Urinary bladder (tissue), 4 donors: ENCODE results near the gene CYP26B1. TPM values are rescaled to one million over a fixed set of nuclear protein-coding genes. Genes with fewer than 3 reads are reported as not detected.

Experiments used
- DNase-seq: peaks from one replicate; pipeline ENCODE4 v3.0.0-alpha.2; 2015; ENCODE audit errors: extremely low spot score
- H3K27ac ChIP-seq: one replicate; pipeline ENCODE4 v1.5.1; 2013; ENCODE audit warnings: low read depth, mild to moderate bottlenecking, moderate library complexity
- H3K36me3 ChIP-seq: one replicate; pipeline ENCODE4 v1.6.1; 2013; ENCODE audit warnings: mild to moderate bottlenecking, moderate library complexity; ENCODE audit not compliant: insufficient read depth
- H3K4me1 ChIP-seq: one replicate; pipeline ENCODE4 v1.6.1; 2013; ENCODE audit warnings: mild to moderate bottlenecking, moderate library complexity; ENCODE audit not compliant: insufficient read depth
- H3K4me3 ChIP-seq: one replicate; pipeline ENCODE4 v1.5.1; 2013; ENCODE audit warnings: low read depth, low read length
- WGBS: extraction: QIAGEN DNeasy Blood & Tissue Kit; methylation state at CpG from one replicate; pipeline ENCODE4 v1.1.7; 2013; 5-methylcytosine and 5-hydroxymethylcytosine counted together
- polyA plus RNA-seq: library from polyadenylated mRNA; stranded (reverse); fragments of 200-250 nt; gene quantifications from one replicate; pipeline ENCODE4 v1.2.3, GENCODE V29; 2013
- total RNA-seq: library from RNA; depleted of rRNA; stranded (reverse); fragments of >200 nt; gene quantifications from one replicate; pipeline ENCODE4 v1.2.3, GENCODE V29; 2014
- donor health status: healthy with polysubstance abuse.
- donor health status: healthy.

The CYP26B1 gene
- total and polyA plus RNA-seq, 2 donors = 4.7 to 6.1 TPM

GRCh38 chr2:72126186-72127100, 21.2 kb downstream of the CYP26B1 start:
- Histone ChIP-seq H3K4me1 (no peaks in the 10 kb centered on the region), H3K27ac (no peak overlapping the region), H3K36me3 (no peaks in the 10 kb centered on the region), H3K4me3 (no peak overlapping the region)
- WGBS = 90% methylated on average over 10 of the region's 10 CpGs
- no peak for DNase-seq

GRCh38 chr2:72124376-72124775, 23.3 kb downstream of the CYP26B1 start:
- 75% methylated on average over 4 of the region's 4 CpGs for WGBS
- Histone ChIP-seq H3K27ac (no peak overlapping the region), H3K36me3 (no peaks in the 10 kb centered on the region), H3K4me1 (no peaks in the 10 kb centered on the region), H3K4me3 (no peak overlapping the region)
- no peak for DNase-seq

GRCh38 chr2:72121153-72121552, 26.5 kb downstream of the CYP26B1 start:
- 80% methylated on average over 4 of the region's 4 CpGs for WGBS
- Histone ChIP-seq H3K27ac (no peak overlapping the region), H3K4me1 (no peaks in the 10 kb centered on the region), H3K4me3 (no peak overlapping the region), H3K36me3 (no peaks in the 10 kb centered on the region)
- DNase-seq = no peak

GRCh38 chr2:72118951-72119350, 28.7 kb downstream of the CYP26B1 start:
- Histone ChIP-seq H3K4me3 (no peak overlapping the region), H3K4me1 (no peaks in the 10 kb centered on the region), H3K27ac (no peak overlapping the region), H3K36me3 (no peaks in the 10 kb centered on the region)
- WGBS = 93% methylated on average over 6 of the region's 6 CpGs
- no peak for DNase-seq

- Histone ChIP-seq H3K4me3 (no peak overlapping the region), H3K4me1 (no peaks in the 10 kb centered on the region), H3K36me3 (no peaks in the 10 kb centered on the region), H3K27ac (no peak overlapping the region)
- 92% methylated on average over 6 of the region's 6 CpGs for WGBS
- no peak for DNase-seq
These were observed 29.3 kb downstream of the CYP26B1 start for GRCh38 chr2:72118386-72118785.

GRCh38 chr2:72117718-72118117, 29.9 kb downstream of the CYP26B1 start:
- DNase-seq = no peak
- 88% methylated on average over 10 of the region's 10 CpGs for WGBS
- H3K4me1 ChIP-seq = no peaks in the 10 kb centered on the region

GRCh38 chr2:72117029-72117428, 30.6 kb downstream of the CYP26B1 start:
- DNase-seq = no peak
- Histone ChIP-seq H3K4me1 (no peaks in the 10 kb centered on the region), H3K27ac (no peak overlapping the region), H3K36me3 (no peaks in the 10 kb centered on the region), H3K4me3 (no peak overlapping the region)
- 90% methylated on average over 6 of the region's 6 CpGs for WGBS

More at GRCh38 chr2:72117718-72118117, 29.9 kb downstream of the CYP26B1 start:
- no peaks in the 10 kb centered on the region for H3K36me3 ChIP-seq
- H3K27ac ChIP-seq = no peak overlapping the region
- H3K4me3 ChIP-seq = no peak overlapping the region

- no peak overlapping the region for H3K4me3 ChIP-seq
- H3K4me1 ChIP-seq = no peaks in the 10 kb centered on the region
- WGBS = 59% methylated on average over 4 of the region's 4 CpGs
- no peaks in the 10 kb centered on the region for H3K36me3 ChIP-seq
- no peak for DNase-seq
- no peak overlapping the region for H3K27ac ChIP-seq
These were observed 31.6 kb downstream of the CYP26B1 start for GRCh38 chr2:72116081-72116533.

- no peak for DNase-seq
- WGBS = 59% methylated on average over 18 of the region's 18 CpGs
- Histone ChIP-seq H3K36me3 (no peaks in the 10 kb centered on the region), H3K4me3 (no peak overlapping the region), H3K4me1 (no peaks in the 10 kb centered on the region), H3K27ac (no peak overlapping the region)
These were observed 32.3 kb downstream of the CYP26B1 start for GRCh38 chr2:72115110-72116080.

- Histone ChIP-seq H3K4me3 (no peak overlapping the region), H3K27ac (no peak overlapping the region), H3K36me3 (no peaks in the 10 kb centered on the region), H3K4me1 (no peaks in the 10 kb centered on the region)
- 91% methylated on average over 11 of the region's 11 CpGs for WGBS
- no peak for DNase-seq
These were observed 33.0 kb downstream of the CYP26B1 start for GRCh38 chr2:72114693-72115051.

GRCh38 chr2:72113847-72114692, 33.6 kb downstream of the CYP26B1 start:
- H3K4me1 ChIP-seq = no peaks in the 10 kb centered on the region
- no peak overlapping the region for H3K27ac ChIP-seq
- DNase-seq = no peak
- WGBS = 86% methylated on average over 15 of the region's 15 CpGs
- no peak overlapping the region for H3K4me3 ChIP-seq
- no peaks in the 10 kb centered on the region for H3K36me3 ChIP-seq

GRCh38 chr2:72112981-72113846, 34.4 kb downstream of the CYP26B1 start:
- Histone ChIP-seq H3K36me3 (no peaks in the 10 kb centered on the region), H3K4me3 (no peak overlapping the region), H3K4me1 (no peaks in the 10 kb centered on the region), H3K27ac (no peak overlapping the region)
- 86% methylated on average over 12 of the region's 12 CpGs for WGBS
- DNase-seq = no peak
